HEK293T (cell line): ENCODE results near the gene AQP11.

Source experiments
- BHLHE40 ChIP-seq: fragments of 450-650 bp; IDR thresholded peaks from 2 replicates; pipeline ENCODE4 v1.6.1; 2016; ENCODE audit warnings: mild to moderate bottlenecking, moderate library complexity, borderline replicate concordance
- FOXA1 ChIP-seq: fragments of 450-650 bp; IDR thresholded peaks from 2 replicates; pipeline ENCODE4 v1.6.1; 2016; ENCODE audit warnings: mild to moderate bottlenecking
- FOXK2 ChIP-seq: fragments of 450-650 bp; IDR thresholded peaks from 2 replicates; pipeline ENCODE4 v1.6.1; 2016; ENCODE audit warnings: mild to moderate bottlenecking
- SP1 ChIP-seq: fragments of 450-650 bp; IDR thresholded peaks from 2 replicates; pipeline ENCODE4 v1.6.1; 2017
- TARDBP ChIP-seq: fragments of 450-650 bp; IDR thresholded peaks from 2 replicates; pipeline ENCODE4 v1.6.1; 2016

DNA sequence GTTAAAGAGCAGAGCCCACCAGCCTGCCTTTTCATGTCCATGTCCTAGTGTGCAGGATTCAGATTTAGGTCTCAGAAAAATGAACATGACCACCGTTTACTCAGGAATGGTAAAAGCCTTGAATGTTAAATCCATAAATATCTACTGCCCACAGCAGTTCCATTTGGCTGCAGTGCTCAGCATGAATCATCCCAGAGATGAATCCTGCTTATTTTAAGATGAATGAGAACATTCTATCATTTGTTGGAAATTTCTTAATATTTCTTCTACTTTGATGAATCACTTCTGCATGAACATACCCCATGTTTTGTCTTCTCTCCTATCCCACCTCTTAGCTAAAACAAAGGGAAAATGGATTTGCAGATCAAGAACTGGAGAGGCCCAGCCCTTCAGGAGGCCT is 47.5 kb upstream of the AQP11 start:
- TF ChIP-seq SP1, result no peak
- TF ChIP-seq FOXA1, result no peak
- TF ChIP-seq TARDBP, result no peak
- no peak for TF ChIP-seq FOXK2
- TF ChIP-seq BHLHE40, result no peak
